Activated naive CD4-positive, alpha-beta T cell treated with anti-CD3 and anti-CD28 coated beads for 36 hours (primary cell): ENCODE measurements around the gene PHKB. TPM values are rescaled to one million over a fixed set of nuclear protein-coding genes. Genes with fewer than 3 reads are reported as not detected.
"Not testable (repeated sequence)": the region's sequence is repeated elsewhere in the genome, so short reads cannot be mapped to it uniquely, and the experiment has no call there.

Experiments used
- CTCF ChIA-PET: fragments of 350-600 bp; sonication (Branson Sonifier 250); formaldehyde crosslinking; loops from one replicate; lab custom pipeline; 2021; ENCODE audit warnings: antibody characterized with exemption; lab: Charles Lee
- DNase-seq: peaks from one replicate; pipeline ENCODE4 v3.0.0-alpha.2; 2020
- H3K27ac Mint-ChIP-seq: one replicate; pipeline ENCODE4 v1.8.0; 2021; ENCODE audit warnings: mild to moderate bottlenecking, mixed read lengths
- H3K27me3 Mint-ChIP-seq: one replicate; pipeline ENCODE4 v1.8.0; 2021; ENCODE audit warnings: low read depth, mixed read lengths
- H3K36me3 Mint-ChIP-seq: one replicate; pipeline ENCODE4 v1.8.0; 2021; ENCODE audit warnings: low read depth, mixed read lengths
- H3K4me1 Mint-ChIP-seq: one replicate; pipeline ENCODE4 v1.8.0; 2021; ENCODE audit warnings: low read depth, mixed read lengths
- H3K4me3 Mint-ChIP-seq: one replicate; pipeline ENCODE4 v1.8.0; 2021; ENCODE audit warnings: mild to moderate bottlenecking, moderate library complexity, mixed read lengths
- H3K9me3 Mint-ChIP-seq: one replicate; pipeline ENCODE4 v1.8.0; 2021; ENCODE audit warnings: mixed read lengths
- intact Hi-C: fragments of 100-400 bp; cut with micrococcal nuclease; formaldehyde crosslinking; loops from one replicate; pipeline ENCODE4 v1.15.1; 2023
- total RNA-seq, 2 experiments: library from RNA; stranded (reverse); gene quantifications; one replicate each; pipeline ENCODE4 v1.2.3, GENCODE V29; 2021

PHKB gene
- total RNA-seq, 2 experiments from 2014 or later, result 22.5 to 25.3 TPM

DNA sequence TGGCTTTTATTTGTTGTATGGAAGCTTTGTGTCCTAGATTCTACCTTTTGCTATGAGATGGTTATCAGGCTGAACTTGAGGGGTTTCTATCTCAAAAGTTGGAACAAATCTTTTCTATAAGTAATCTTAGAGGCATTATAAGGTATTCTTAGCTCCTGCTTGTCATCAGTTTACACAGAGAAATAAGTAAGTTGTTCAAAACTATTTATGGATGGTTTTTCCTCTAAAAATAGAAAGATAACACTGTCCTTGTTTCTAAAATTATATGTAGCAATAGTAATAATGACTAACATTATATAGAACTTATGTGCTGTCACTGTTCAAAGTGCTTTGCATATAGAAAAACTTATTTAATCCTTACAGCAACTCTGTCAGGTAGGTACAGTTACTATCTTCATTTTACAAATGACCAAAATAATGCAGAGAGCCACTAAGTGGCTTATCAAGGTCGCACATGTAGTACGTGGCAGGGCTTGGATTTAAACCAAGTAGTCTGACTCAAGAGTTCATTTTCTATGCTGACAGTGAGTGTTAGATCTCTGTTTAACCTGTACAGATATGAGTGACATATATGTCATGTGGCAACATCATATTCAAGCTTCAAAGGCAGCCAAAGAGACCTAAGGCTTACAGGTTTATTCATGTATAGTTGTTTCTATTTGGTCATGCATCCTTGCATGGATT is 59.0 kb downstream of the PHKB start:
- Mint-ChIP-seq H3K4me1 (peaks cover 11% of the 10 kb centered on the region), H3K9me3 (no peaks in the 10 kb centered on the region), H3K27ac (no peak overlapping the region), H3K36me3 (peaks cover 24% of the 10 kb centered on the region), H3K4me3 (no peak overlapping the region), H3K27me3 (no peaks in the 10 kb centered on the region)
- intact Hi-C loops, result loop anchor here (5.0 kb wide), 1 partner anchor 52 kb away; no protein-coding TSS in a partner anchor
- CTCF ChIA-PET, result no interaction called here
- no peak for DNase-seq

DNA sequence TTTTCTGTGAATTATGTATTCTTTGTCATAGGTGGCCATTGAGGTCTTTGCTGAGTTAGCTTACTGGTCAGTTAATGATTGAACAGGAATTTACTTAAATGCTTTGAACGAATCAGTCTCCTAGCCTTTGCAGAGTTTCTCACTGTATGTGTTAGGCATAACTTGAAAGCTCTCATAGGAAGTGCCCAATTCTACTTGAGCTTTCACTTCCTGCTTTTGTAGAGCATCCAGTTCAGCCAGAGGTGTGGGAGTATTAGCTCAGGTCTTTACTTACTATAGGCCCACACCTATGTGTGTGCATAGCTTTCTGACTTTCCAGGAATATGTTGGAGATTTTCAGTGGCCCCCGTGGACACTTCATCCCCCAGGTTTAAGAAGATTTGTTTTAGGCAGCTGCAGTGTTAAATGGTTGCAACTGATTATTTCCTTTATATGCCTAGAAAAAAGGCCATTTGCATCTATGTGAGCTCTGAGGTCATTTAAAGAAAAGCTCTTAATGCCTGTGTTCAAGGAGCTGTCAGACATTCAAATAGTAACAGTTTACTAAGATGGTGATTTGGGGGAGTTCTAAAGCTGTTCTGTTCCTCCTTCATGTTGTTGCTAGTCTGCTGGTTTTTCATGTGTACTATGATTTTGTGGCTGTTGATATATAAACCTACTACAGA is 62.3 kb downstream of the PHKB start:
- Mint-ChIP-seq H3K9me3 (no peaks in the 10 kb centered on the region), H3K4me3 (no peak overlapping the region), H3K27me3 (no peaks in the 10 kb centered on the region), H3K4me1 (peaks cover 11% of the 10 kb centered on the region), H3K36me3 (peaks cover 26% of the 10 kb centered on the region), H3K27ac (no peak overlapping the region)
- intact Hi-C loops, result loop anchor here (5.0 kb wide), 1 partner anchor 49 kb away; no protein-coding TSS in a partner anchor
- no peak for DNase-seq
- CTCF ChIA-PET, result no interaction called here

DNA sequence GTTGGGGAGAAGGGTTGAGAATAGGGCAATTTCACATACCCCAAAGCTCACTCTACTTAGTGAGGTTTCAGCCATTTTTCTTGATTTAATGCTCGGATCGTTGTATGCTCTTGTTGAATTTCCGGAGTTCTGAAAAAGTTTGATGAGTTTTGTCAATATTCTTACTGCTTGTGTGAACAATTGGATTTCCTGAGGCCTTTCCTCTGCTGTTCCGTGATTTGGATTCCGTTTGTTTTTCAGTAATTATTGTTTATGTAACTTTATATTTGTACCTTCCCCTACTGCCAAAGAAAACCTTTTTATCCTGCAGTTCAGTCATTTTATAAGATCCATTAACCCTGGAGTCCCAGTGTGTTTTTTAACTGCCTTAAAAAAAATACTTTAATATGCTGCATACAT is 62.9 kb downstream of the PHKB start:
- H3K27ac Mint-ChIP-seq, result no peak overlapping the region
- CTCF ChIA-PET, result no interaction called here

DNA sequence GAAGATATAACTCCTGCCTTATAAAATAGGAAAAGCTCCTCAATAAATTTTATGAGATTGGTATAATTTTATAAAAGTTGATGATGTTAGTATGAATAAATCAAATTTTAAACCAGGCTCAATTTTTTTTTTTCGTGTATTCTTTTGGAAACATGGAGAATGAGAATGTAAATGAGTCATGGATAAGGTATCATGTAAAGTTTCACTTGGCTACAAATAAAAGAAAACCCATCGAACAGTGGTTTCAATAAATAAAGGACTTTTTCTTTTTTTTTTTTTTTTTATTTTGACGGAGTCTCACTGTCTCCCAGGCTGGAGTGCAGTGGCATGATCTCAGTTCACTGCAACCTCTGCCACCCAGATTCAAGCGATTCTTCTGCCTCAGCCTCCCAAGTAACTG is 67.3 kb downstream of the PHKB start:
- Mint-ChIP-seq H3K36me3 (peaks cover 37% of the 10 kb centered on the region), H3K27ac (no peak overlapping the region), H3K27me3 (no peaks in the 10 kb centered on the region), H3K4me1 (peaks cover 1% of the 10 kb centered on the region), H3K4me3 (no peak overlapping the region), H3K9me3 (peaks cover 2% of the 10 kb centered on the region)
- no peak for DNase-seq
- CTCF ChIA-PET, result no interaction called here
- intact Hi-C loops, result no loop called here

More for the DNA sequence above, 62.9 kb downstream of the PHKB start:
- Mint-ChIP-seq H3K9me3 (no peaks in the 10 kb centered on the region), H3K4me3 (no peak overlapping the region), H3K27me3 (no peaks in the 10 kb centered on the region), H3K4me1 (peaks cover 9% of the 10 kb centered on the region), H3K36me3 (peaks cover 29% of the 10 kb centered on the region)
- DNase-seq, result no peak
- intact Hi-C loops, result loop anchor here (5.0 kb wide), 1 partner anchor 48 kb away; no protein-coding TSS in a partner anchor

DNA sequence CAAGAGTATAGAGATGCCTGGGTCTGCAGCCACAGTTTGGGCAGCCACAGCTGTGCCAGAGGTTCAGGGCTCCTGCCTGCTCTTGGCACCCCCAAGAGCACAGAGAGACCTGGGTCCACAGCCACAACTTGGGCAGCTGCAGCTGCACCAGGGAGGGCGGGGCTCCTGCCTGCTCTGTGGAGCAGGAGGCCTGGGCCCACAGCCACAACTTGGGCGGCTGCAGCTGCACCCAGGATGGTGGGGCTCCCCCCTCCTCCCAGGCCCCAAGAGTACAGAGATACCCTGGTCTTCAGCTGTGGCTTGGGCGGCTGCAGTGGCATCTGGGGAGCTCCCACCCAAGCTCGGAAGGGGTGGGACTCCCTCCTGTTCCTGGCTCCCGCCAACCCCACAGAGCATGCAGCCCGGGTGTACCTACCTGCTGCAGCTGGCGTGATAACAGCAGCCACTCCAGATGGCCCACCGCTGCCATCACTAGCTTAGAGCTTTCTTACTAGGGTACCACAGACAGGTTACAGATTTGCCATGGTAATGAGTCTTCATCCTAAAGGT is 72.7 kb downstream of the PHKB start:
- no peak overlapping the region for H3K27ac Mint-ChIP-seq
- H3K4me1 Mint-ChIP-seq, result no peaks in the 10 kb centered on the region
- H3K27me3 Mint-ChIP-seq, result no peaks in the 10 kb centered on the region
- no peak overlapping the region for H3K4me3 Mint-ChIP-seq
- H3K9me3 Mint-ChIP-seq, result peaks cover 6% of the 10 kb centered on the region
- DNase-seq, result no peak
- CTCF ChIA-PET, result no interaction called here
- intact Hi-C loops, result no loop called here
- H3K36me3 Mint-ChIP-seq, result peaks cover 46% of the 10 kb centered on the region

DNA sequence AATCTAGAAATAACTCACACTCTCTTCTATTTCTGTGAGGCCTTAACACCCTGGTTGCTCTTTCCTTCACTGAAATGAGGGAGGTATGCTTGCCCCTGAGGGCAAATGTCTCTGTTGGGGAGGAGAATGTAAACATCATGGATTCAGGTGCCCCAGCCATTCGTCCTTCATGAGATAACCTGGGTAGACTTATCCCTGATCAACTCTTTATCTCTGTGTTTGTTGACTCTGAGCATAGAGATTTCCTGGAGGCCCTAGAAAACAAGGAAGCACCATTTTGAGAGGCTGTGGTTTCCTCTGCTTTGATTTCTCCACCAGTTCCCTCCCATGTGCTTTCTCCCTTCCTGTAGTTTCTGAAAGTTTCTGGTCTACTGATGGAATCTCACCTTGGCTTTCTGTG is 77.3 kb downstream of the PHKB start:
- Mint-ChIP-seq H3K4me1 (no peaks in the 10 kb centered on the region), H3K27ac (no peak overlapping the region), H3K9me3 (peaks cover 30% of the 10 kb centered on the region), H3K36me3 (peaks cover 56% of the 10 kb centered on the region), H3K4me3 (no peak overlapping the region), H3K27me3 (no peaks in the 10 kb centered on the region)
- CTCF ChIA-PET, result no interaction called here
- intact Hi-C loops, result no loop called here
- no peak for DNase-seq

DNA sequence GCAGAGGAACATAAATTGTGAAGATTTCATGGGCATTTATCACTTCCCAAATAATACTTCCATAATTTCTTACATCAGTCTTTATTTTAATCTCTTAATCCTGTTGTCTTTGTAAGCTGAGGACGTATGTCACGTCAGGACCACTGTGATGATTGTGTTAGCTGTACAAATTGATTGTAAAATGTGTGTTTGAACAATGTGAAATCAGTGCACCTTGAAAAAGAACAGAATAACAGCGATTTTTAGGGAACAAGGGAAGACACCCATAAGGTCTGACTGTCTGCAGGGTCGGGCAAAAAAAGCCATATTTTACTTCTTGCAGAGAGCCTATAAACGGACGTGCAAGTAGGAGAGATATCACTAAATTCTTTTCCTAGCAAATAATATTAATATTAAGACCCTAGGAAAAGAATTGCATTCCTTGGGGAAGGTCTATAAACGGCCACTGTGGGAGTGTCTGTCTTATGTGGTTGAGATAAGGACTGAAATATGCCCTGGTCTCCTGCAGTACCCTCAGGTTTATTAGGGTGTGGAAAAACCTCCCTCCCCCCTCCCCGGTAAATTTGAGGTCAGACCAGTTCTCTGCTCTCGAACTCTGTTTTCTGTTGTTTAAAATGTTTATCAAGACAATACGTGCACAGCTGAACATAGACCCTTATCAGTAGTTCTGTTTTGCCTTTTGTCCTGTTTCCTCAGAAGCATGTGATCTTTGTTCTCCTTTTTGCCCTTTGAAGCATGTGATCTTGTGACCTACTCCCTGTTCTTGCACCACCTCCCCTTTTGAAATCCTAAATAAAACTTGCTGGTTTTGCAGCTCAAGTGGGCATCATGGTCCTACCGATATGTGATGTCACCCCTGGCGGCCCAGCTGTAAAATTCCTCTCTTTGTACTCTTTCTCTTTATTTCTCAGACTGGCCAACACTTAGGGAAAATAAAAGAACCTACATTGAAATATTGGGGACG is 78.9 kb downstream of the PHKB start:
- H3K27me3 Mint-ChIP-seq, intact Hi-C loops, H3K4me1 Mint-ChIP-seq, DNase-seq, H3K4me3 Mint-ChIP-seq, H3K27ac Mint-ChIP-seq: not testable (repeated sequence)
- Mint-ChIP-seq H3K36me3 (peaks cover 64% of the 10 kb centered on the region), H3K9me3 (peaks cover 39% of the 10 kb centered on the region)
- CTCF ChIA-PET, result interaction anchor here (0.6 kb wide), 1 partner anchor 292 kb away, joined by 3 read pairs; no protein-coding TSS in a partner anchor

DNA sequence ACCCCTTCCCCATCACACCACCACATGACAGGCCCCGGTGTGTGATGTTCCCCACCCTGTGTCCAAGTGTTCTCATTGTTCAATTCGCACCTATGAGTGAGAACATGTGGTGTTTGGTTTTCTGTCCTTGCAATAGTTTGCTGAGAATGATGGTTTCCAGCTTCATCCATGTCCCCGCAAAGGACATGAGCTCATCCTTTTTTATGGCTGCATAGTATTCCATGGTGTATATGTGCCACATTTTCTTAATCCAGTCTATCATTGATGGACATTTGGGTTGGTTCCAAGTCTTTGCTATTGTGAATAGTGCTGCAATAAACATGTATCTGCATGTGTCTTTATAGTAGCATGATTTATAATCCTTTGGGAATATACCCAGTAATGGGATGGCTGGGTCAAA is 80.0 kb downstream of the PHKB start:
- Mint-ChIP-seq H3K9me3 (peaks cover 47% of the 10 kb centered on the region), H3K36me3 (peaks cover 74% of the 10 kb centered on the region)
- H3K4me1 Mint-ChIP-seq, H3K27ac Mint-ChIP-seq, intact Hi-C loops, DNase-seq, H3K4me3 Mint-ChIP-seq, H3K27me3 Mint-ChIP-seq, CTCF ChIA-PET: not testable (repeated sequence)

DNA sequence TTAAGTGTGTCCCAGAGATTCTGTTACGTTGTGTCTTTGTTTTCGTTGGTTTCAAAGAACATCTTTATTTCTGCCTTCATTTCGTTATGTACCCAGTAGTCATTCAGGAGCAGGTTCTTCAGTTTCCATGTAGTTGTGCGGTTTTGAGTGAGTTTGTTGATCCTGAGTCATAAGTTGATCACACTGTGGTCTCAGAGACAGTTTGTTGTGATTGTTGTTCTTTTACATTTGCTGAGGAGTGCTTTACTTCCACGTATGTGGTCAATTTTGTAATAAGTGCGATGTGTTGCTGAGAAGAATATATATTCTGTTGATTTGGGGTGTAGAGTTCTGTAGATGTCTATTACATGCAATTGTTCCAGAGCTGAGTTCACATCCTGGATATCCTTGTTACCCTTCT is 83.1 kb downstream of the PHKB start:
- H3K27ac Mint-ChIP-seq, DNase-seq, H3K4me3 Mint-ChIP-seq, CTCF ChIA-PET, H3K4me1 Mint-ChIP-seq, H3K27me3 Mint-ChIP-seq, intact Hi-C loops: not testable (repeated sequence)
- peaks cover 79% of the 10 kb centered on the region for H3K36me3 Mint-ChIP-seq
- peaks cover 42% of the 10 kb centered on the region for H3K9me3 Mint-ChIP-seq

DNA sequence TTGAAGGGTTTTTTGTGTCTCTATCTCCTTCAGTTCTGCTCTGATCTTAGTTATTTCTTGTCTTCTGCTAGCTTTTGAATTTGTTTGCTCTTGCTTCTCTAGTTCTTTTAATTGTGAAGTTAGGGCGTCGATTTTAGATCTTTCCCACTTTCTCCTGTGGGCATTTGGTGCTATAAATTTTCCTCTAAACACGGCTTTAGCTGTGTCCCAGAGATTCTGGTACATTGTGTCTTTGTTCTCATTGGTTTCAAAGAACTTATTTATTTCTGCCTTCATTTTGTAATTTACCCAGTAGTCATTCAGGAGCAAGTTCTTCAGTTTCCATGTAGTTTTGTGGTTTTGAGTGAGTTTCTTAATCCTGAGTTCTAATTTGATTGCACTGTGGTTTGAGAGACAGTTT is 90.1 kb downstream of the PHKB start:
- CTCF ChIA-PET, result interaction anchor here (1.0 kb wide), 1 partner anchor 39 kb away, joined by 3 read pairs; no protein-coding TSS in a partner anchor
- H3K4me3 Mint-ChIP-seq, H3K27ac Mint-ChIP-seq, H3K27me3 Mint-ChIP-seq, H3K4me1 Mint-ChIP-seq, DNase-seq, intact Hi-C loops: not testable (repeated sequence)
- Mint-ChIP-seq H3K36me3 (peaks cover 90% of the 10 kb centered on the region), H3K9me3 (peaks cover 26% of the 10 kb centered on the region)

DNA sequence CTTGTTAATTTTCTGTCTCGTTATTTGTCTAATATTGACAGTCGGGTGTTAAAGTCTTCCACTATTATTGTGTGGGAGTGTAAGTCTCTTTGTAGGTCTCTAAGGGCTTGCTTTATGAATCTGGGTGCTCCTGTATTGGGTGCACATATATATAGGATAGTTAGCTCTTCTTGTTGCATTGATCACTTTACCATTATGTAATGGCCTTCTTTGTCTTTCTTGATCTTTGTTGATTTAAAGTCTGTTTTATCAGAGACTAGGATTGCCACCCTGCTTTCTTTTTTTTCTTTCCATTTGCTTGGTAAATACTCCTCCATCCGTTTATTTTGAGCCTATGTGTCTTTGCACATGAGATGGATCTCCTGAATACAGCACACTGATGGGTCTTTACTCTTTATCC is 90.6 kb downstream of the PHKB start:
- intact Hi-C loops, DNase-seq, H3K4me1 Mint-ChIP-seq, H3K27me3 Mint-ChIP-seq, H3K27ac Mint-ChIP-seq, H3K4me3 Mint-ChIP-seq: not testable (repeated sequence)
- CTCF ChIA-PET, result interaction anchor here (1.0 kb wide), 1 partner anchor 38 kb away, joined by 3 read pairs; no protein-coding TSS in a partner anchor
- Mint-ChIP-seq H3K36me3 (peaks cover 88% of the 10 kb centered on the region), H3K9me3 (peaks cover 25% of the 10 kb centered on the region)
